Retinal pigment epithelial cell (primary cell): ENCODE measurements around the gene ADARB2.

Source experiments
- DNase-seq: peaks from one replicate; pipeline ENCODE4 v3.0.0-alpha.2; 2010; ENCODE audit warnings: low read depth
- H3K4me3 ChIP-seq: 2 replicates; pipeline ENCODE4 v1.5.1; 2011; ENCODE audit warnings: mild to moderate bottlenecking, low read length, control low read depth, moderate library complexity
- TF ChIP-seq, protein P1 (sequence below): conservative IDR thresholded peaks from 2 replicates; pipeline ENCODE4 v1.5.1; 2011; ENCODE audit warnings: low read depth, low read length, control low read depth, inconsistent platforms

The ADARB2 gene

DNA sequence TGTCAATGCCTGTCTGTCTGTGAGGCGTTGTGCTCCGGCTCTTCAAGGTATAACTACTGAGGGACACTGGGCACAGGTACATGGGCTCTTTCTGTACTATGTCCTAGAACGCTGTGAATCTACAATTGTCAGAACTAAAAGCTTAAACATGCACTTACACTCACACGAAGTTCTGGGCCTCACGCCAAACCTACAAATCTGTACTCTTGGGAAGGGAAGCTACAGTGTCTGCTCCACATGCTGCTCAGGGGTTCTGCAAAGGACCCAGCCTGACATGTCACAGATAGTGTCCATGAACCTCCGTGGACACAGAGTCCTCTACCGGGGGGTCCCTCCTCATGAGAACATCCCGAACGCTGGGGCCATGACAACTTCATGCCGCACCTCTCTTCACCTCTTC is 412.4 kb downstream of the ADARB2 start:
- DNase-seq = no peak
- no peak overlapping the region for H3K4me3 ChIP-seq
- TF ChIP-seq, protein P1, sequence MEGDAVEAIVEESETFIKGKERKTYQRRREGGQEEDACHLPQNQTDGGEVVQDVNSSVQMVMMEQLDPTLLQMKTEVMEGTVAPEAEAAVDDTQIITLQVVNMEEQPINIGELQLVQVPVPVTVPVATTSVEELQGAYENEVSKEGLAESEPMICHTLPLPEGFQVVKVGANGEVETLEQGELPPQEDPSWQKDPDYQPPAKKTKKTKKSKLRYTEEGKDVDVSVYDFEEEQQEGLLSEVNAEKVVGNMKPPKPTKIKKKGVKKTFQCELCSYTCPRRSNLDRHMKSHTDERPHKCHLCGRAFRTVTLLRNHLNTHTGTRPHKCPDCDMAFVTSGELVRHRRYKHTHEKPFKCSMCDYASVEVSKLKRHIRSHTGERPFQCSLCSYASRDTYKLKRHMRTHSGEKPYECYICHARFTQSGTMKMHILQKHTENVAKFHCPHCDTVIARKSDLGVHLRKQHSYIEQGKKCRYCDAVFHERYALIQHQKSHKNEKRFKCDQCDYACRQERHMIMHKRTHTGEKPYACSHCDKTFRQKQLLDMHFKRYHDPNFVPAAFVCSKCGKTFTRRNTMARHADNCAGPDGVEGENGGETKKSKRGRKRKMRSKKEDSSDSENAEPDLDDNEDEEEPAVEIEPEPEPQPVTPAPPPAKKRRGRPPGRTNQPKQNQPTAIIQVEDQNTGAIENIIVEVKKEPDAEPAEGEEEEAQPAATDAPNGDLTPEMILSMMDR = no peak

DNA sequence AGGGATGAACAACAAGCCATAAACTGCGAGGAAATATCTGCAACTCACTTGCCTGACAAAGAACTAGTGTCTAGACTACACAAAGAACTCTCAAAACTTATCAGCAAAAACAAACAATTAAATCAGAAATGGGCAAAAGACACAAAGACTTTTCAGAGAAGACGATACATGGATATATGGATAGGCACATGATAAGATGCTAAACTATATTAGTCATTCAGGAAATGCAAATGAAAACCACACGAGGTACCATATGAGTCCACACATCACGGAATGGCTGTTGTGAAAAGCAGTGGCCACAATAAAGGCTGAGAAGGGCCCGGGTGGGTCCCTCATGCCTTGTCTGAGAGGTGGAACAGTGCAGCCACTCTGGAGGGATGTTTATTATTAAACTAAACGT is 413.4 kb downstream of the ADARB2 start:
- TF ChIP-seq, protein P1 = no peak
- no peak for DNase-seq
- H3K4me3 ChIP-seq = no peak overlapping the region

DNA sequence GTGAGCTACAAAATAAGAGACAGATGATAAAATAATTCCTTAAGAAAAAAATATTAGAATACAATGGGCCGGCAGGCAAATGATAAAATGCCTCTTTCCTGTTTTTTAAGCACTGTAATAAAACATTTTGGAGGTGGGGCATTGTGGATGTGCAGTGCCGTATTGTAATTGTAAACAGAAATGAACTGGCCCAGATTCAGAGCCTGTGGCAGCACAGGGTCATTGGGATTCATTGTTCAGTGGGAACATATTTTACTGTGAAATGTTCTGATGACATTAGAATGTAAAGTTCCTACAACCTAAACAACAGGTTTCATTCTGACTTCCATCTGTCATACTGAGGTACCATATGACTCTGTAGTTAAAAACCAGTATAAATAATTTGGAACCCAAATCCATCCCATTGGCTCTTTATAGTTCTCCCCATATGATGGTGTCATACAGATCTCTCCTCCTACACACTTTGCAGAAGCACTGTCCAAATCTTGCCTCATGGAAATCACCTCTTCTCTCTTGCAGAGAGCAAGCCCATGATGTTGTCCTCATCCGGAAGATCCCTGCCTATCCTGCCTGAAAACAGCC is 416.5 kb downstream of the ADARB2 start:
- TF ChIP-seq, protein P1 = no peak
- no peak for DNase-seq
- no peak overlapping the region for H3K4me3 ChIP-seq

DNA sequence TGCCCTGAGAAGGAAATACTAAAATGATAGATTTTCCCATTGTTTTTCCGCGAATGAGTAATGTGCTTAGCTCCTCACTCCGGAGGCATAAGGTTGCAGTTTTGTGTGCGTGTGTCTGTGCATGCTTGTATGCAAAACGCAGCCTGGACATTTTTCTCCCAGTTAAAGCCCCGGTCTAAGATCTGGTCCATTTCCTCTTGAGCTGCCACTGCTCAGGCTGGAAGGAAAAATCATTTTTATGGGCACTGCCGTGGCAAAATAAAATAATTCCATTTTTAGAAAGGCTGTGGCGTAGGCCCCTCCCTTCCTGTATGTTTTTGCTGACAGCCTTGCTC is 420.5 kb downstream of the ADARB2 start:
- no peak overlapping the region for H3K4me3 ChIP-seq
- DNase-seq = no peak
- TF ChIP-seq, protein P1 = no peak

DNA sequence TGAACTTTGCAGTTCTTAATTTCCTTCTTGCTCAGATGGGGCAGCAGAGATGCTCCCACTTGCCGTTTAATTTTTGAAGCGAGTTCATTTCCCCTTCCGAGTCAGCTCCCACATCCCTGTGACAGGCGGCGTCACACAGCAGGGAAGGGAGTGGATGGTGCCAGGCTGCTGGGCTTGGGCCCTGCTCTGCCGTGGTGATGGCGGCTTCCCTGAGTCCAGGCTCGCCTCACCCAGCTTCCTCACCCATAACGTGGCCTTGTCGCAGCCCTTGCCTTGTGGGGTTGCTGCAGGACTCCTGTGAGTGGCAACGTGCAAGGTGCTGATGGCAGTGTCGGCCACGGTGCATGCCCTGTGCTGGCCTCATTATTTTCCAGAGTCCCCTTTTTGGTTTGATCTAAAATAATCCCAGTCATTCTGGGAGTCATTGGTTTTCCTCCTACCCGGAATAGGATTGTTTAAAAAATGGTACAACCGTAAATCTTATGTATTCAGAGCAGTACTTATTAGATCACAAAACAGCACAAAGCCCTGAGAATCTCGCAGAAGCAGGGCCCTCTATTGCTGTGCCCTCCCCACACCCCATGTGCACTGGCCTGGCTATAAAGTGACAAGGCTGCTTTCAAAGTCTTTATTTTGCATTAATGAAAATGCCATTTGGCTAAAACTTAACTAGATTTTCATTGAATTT is 421.1 kb downstream of the ADARB2 start:
- H3K4me3 ChIP-seq = no peak overlapping the region
- TF ChIP-seq, protein P1 = no peak
- no peak for DNase-seq

DNA sequence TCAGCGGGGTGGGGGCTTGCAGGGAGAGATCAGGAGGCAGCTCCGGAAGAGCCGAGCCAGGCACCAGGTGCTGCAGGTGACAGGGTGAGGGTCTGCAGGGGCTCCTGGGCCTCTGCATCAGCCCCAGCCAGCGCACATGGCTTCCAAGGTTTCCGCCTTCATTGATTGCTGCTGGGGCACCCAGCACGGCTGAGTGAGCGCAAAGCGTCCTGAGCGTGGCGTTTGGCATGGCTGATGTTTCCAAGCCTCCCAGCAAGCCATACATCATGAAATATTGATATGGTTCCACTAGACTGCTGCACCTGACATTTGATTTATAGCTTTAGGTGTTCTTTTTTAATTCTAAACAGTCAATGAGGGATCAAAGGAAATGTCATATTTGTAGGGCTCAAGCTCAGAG is 422.1 kb downstream of the ADARB2 start:
- DNase-seq = no peak
- TF ChIP-seq, protein P1 = no peak
- H3K4me3 ChIP-seq = no peak overlapping the region

DNA sequence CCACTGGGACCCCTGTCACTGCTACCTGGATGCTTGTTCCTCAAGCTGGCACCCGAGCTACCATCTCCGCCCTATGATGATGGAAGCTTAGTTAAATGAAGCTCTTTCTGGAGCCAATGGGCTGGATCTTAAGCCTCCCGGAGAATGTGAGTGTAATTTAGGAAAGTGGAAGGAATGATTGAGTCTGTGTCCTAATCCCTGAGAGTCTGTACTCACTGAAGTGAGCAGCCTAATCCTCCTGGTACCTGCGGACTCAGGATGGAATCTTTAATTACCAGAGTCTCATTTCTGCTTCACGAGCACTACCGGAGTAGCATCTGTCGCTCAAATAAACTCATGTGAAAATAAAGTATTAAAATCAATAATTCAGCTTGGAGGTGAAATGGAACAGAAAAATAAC is 425.6 kb downstream of the ADARB2 start:
- DNase-seq = no peak
- no peak overlapping the region for H3K4me3 ChIP-seq
- TF ChIP-seq, protein P1 = no peak
